ENCODE data around the gene COL6A3.

- TF ChIP-seq, protein P1, sequence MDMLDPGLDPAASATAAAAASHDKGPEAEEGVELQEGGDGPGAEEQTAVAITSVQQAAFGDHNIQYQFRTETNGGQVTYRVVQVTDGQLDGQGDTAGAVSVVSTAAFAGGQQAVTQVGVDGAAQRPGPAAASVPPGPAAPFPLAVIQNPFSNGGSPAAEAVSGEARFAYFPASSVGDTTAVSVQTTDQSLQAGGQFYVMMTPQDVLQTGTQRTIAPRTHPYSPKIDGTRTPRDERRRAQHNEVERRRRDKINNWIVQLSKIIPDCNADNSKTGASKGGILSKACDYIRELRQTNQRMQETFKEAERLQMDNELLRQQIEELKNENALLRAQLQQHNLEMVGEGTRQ (IDR thresholded peaks at IDR 0.05; ENCODE audit: borderline replicate concordance, low read depth, low read length), result no peak
- TF ChIP-seq CTCF (IDR thresholded peaks at IDR 0.05) (no peak), RAD21 (IDR thresholded peaks at IDR 0.05; ENCODE audit: low read length) (no peak)
- TF ChIP-seq, protein P2, sequence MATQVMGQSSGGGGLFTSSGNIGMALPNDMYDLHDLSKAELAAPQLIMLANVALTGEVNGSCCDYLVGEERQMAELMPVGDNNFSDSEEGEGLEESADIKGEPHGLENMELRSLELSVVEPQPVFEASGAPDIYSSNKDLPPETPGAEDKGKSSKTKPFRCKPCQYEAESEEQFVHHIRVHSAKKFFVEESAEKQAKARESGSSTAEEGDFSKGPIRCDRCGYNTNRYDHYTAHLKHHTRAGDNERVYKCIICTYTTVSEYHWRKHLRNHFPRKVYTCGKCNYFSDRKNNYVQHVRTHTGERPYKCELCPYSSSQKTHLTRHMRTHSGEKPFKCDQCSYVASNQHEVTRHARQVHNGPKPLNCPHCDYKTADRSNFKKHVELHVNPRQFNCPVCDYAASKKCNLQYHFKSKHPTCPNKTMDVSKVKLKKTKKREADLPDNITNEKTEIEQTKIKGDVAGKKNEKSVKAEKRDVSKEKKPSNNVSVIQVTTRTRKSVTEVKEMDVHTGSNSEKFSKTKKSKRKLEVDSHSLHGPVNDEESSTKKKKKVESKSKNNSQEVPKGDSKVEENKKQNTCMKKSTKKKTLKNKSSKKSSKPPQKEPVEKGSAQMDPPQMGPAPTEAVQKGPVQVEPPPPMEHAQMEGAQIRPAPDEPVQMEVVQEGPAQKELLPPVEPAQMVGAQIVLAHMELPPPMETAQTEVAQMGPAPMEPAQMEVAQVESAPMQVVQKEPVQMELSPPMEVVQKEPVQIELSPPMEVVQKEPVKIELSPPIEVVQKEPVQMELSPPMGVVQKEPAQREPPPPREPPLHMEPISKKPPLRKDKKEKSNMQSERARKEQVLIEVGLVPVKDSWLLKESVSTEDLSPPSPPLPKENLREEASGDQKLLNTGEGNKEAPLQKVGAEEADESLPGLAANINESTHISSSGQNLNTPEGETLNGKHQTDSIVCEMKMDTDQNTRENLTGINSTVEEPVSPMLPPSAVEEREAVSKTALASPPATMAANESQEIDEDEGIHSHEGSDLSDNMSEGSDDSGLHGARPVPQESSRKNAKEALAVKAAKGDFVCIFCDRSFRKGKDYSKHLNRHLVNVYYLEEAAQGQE (IDR thresholded peaks at IDR 0.05; ENCODE audit: low read depth, low read length), result no peak
Observed at GRCh38 chr2:237327175-237327950, 86.6 kb downstream of the COL6A3 start.

Measured in SK-N-SH (cell line).